Neuronal stem cell (in vitro differentiated cells): ENCODE results near the gene HARS2.
A peak's percentile ranks its signal among the peaks of the same experiment; 100 is the strongest.
"Not testable (repeated sequence)": the region's sequence is repeated elsewhere in the genome, so short reads cannot be mapped to it uniquely, and the experiment has no call there.

Experiments
- DNase-seq: peaks from one replicate; pipeline ENCODE4 v3.0.0-alpha.2; 2013; ENCODE audit warnings: low spot score
- H2AFZ ChIP-seq: one replicate; pipeline ENCODE4 v1.6.1; 2013; ENCODE audit warnings: mild to moderate bottlenecking, low read length, inconsistent platforms
- H2AK5ac ChIP-seq: 2 replicates; pipeline ENCODE4 v1.6.1; 2013; ENCODE audit warnings: low read depth, mild to moderate bottlenecking, inconsistent platforms, low read length, moderate library complexity, mixed read lengths
- H2BK120ac ChIP-seq: 2 replicates; pipeline ENCODE4 v1.6.1; 2013; ENCODE audit warnings: low read depth, mild to moderate bottlenecking, inconsistent platforms, low read length, moderate library complexity, mixed read lengths
- H2BK12ac ChIP-seq: one replicate; pipeline ENCODE4 v1.6.1; 2013; ENCODE audit warnings: low read length, inconsistent platforms
- H2BK15ac ChIP-seq: 2 replicates; pipeline ENCODE4 v1.6.1; 2013; ENCODE audit warnings: mild to moderate bottlenecking, low read length, inconsistent platforms, mixed read lengths
- H2BK5ac ChIP-seq: one replicate; pipeline ENCODE4 v1.6.1; 2013; ENCODE audit warnings: inconsistent platforms, mild to moderate bottlenecking, low read length, moderate library complexity
- H3K14ac ChIP-seq: one replicate; pipeline ENCODE4 v1.6.1; 2013; ENCODE audit warnings: low read length, inconsistent platforms
- H3K18ac ChIP-seq: 2 replicates; pipeline ENCODE4 v1.6.1; 2013; ENCODE audit warnings: low read length, inconsistent platforms
- H3K23ac ChIP-seq: 2 replicates; pipeline ENCODE4 v1.6.1; 2013; ENCODE audit warnings: low read depth, mild to moderate bottlenecking, mixed read lengths, low read length, inconsistent platforms; ENCODE audit not compliant: poor library complexity
- H3K27ac ChIP-seq: replicated peaks from 3 replicates; pipeline ENCODE4 v1.5.1; 2013; ENCODE audit warnings: low read length, inconsistent platforms
- H3K27me3 ChIP-seq, 3 experiments: 2 replicates each; pipeline ENCODE4 v1.6.1; 2013; ENCODE audit warnings: low read length in 3 of 3, mild to moderate bottlenecking in 2 of 3, inconsistent platforms in 1 of 3, low read depth in 1 of 3, mixed read lengths in 1 of 3, moderate library complexity in 1 of 3; ENCODE audit not compliant: control insufficient read depth in 3 of 3, insufficient read depth in 3 of 3
- H3K36me3 ChIP-seq, 2 donors: replicated peaks in 1 of 2; 2 replicates each; pipeline ENCODE4 v1.6.1; 2013; ENCODE audit warnings: low read length in 2 of 2; ENCODE audit not compliant: control insufficient read depth in 2 of 2, insufficient read depth in 2 of 2
- H3K4ac ChIP-seq: 2 replicates; pipeline ENCODE4 v1.6.1; 2013; ENCODE audit warnings: inconsistent platforms, mild to moderate bottlenecking, low read length, moderate library complexity
- H3K4me1 ChIP-seq, 2 donors: 1 replicate in 1 of 2; 2 replicates in 1 of 2; pipeline ENCODE4 v1.6.1; 2013; ENCODE audit warnings: low read length in 2 of 2, low read depth in 1 of 2; ENCODE audit not compliant: control insufficient read depth in 2 of 2, insufficient read depth in 1 of 2
- H3K4me2 ChIP-seq: one replicate; pipeline ENCODE4 v1.6.1; 2013; ENCODE audit warnings: mild to moderate bottlenecking, low read length, inconsistent platforms; ENCODE audit not compliant: insufficient read depth, poor library complexity, severe bottlenecking
- H3K4me3 ChIP-seq, 2 donors: 2 replicates each; pipeline ENCODE4 v1.5.1; 2013; ENCODE audit warnings: low read length in 2 of 2, mild to moderate bottlenecking in 2 of 2, inconsistent platforms in 1 of 2, moderate library complexity in 1 of 2
- H3K79me1 ChIP-seq: one replicate; pipeline ENCODE4 v1.6.1; 2013; ENCODE audit warnings: low read depth, mild to moderate bottlenecking, inconsistent platforms, low read length, moderate library complexity
- H3K9ac ChIP-seq: one replicate; pipeline ENCODE4 v1.6.1; 2013; ENCODE audit warnings: mild to moderate bottlenecking, low read depth, low read length, inconsistent platforms; ENCODE audit not compliant: poor library complexity
- H3K9me3 ChIP-seq, 2 donors: replicated peaks in 1 of 2; 2 replicates each; pipeline versions ENCODE3 to v1.6.1; 2013; ENCODE audit warnings: low read length in 2 of 2, mild to moderate bottlenecking in 2 of 2, inconsistent platforms in 1 of 2, low read depth in 1 of 2, mixed read lengths in 1 of 2, moderate library complexity in 1 of 2; ENCODE audit not compliant: control insufficient read depth in 2 of 2, insufficient read depth in 1 of 2
- H4K8ac ChIP-seq: one replicate; pipeline ENCODE4 v1.6.1; 2013; ENCODE audit warnings: low read depth, mild to moderate bottlenecking, inconsistent platforms, low read length, moderate library complexity
- H4K91ac ChIP-seq: one replicate; pipeline ENCODE4 v1.6.1; 2013; ENCODE audit warnings: low read length, low read depth, mild to moderate bottlenecking, inconsistent platforms; ENCODE audit not compliant: poor library complexity
- WGBS, 2 donors: extraction: QIAGEN DNeasy Blood & Tissue Kit; methylation state at CpG; one replicate each; pipeline ENCODE4 v1.1.7; 2013; ENCODE audit warnings: missing lambda C conversion rate in 2 of 2, mixed read lengths in 1 of 2; ENCODE audit not compliant: insufficient read length in 2 of 2, insufficient replicate concordance in 1 of 2; ENCODE audit errors: extremely low coverage in 2 of 2; 5-methylcytosine and 5-hydroxymethylcytosine counted together

HARS2 gene

DNA sequence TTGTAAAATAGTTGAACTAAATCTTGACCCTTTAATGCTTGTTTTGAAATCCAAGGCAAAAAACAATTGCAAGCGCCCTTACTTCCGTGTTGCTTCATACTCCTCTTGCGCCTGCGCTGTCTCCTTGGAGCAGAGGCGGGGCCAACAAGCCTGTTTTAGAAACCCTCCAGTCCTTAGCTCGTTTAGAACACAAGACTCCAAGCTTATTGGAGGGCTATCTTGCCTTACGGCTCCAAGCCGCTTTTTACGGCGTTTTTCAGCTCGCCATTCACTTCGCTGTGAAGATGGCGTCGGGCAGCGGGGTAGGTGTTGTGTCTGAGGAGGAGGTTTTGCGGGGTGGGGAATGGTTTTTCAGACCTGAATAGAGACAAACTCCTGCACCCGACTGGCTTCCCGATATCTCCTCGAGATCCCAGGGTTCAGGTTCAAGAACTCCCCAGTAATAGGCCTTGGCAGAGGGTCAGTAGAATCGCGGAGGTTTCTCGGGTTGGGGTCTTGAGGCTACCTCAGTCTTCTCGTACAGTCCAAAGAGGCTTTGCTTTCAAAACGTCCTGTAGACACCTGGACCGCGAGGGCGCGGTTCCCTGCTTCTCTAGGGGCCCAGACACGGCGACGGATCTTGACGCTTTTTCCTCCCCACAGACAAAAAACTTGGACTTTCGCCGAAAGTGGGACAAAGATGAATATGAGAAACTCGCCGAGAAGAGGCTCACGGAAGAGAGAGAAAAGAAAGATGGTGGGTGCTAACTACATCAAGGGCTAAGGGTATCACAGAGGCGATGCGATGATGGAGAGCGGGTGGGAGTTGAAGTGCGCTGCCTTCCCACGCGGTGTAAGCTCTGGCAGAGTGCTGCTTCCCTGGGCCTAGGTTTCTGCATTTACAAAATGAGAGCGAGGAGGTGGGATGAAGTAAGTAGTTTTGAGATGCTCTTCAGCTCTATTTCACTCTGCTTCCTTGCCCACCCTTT is 9.2 kb downstream of the HARS2 start, which contains the start of gene ZMAT2:
Gene ZMAT2, plus strand, starts transcription at position 271 of the 968 bp plus-strand sequence. Its CDS starts 14 bp downstream, at position 285.
- Histone ChIP-seq H2AFZ (peak within 1 kb of the TSS; percentile 76), H3K14ac (no peak within 1 kb of the TSS), H3K27me3 (no peaks in the 10 kb centered on the region), H3K4me3 (peak within 1 kb of the TSS; percentile 78 to 86), H3K4me2 (peak within 1 kb of the TSS; percentile 69), H2AK5ac (no peak within 1 kb of the TSS), H3K18ac (peak within 1 kb of the TSS; percentile 36), H2BK5ac (no peak within 1 kb of the TSS), H3K36me3 (peaks cover 44 to 93% of the 10 kb centered on the region in 2 donors), H3K27ac (no peak within 1 kb of the TSS), H2BK15ac (no peak within 1 kb of the TSS), H2BK120ac (no peak within 1 kb of the TSS), H3K9ac (peak within 1 kb of the TSS; percentile 87), H3K23ac (peak within 1 kb of the TSS; percentile 40), H3K79me1 (peaks cover 6% of the 10 kb centered on the region), H2BK12ac (no peak within 1 kb of the TSS), H3K4ac (no peak within 1 kb of the TSS), H4K91ac (no peak within 1 kb of the TSS), H4K8ac (no peak within 1 kb of the TSS), H3K4me1 (peaks cover 4 to 9% of the 10 kb centered on the region in 2 donors), H3K9me3 (no peaks in the 10 kb centered on the region)
- no CpG with 5 or more reads among the region's 44 CpGs for WGBS, 2 donors
- DNase-seq, result peak; percentile 93

GRCh38 chr5:140707812-140708211 is 16.6 kb downstream of the HARS2 start:
- H2BK15ac ChIP-seq, result no peak overlapping the region
- no peak overlapping the region for H3K27ac ChIP-seq
- H2AK5ac ChIP-seq, result no peak overlapping the region
- H3K4me3 ChIP-seq, result no peak overlapping the region
- H3K27me3 ChIP-seq, result no peaks in the 10 kb centered on the region
- no peak overlapping the region for H2BK12ac ChIP-seq
- H3K23ac ChIP-seq, result no peak overlapping the region
- no peak overlapping the region for H3K4me2 ChIP-seq
- no peak overlapping the region for H2AFZ ChIP-seq
- H3K4me1 ChIP-seq, result no peaks in the 10 kb centered on the region
- no peaks in the 10 kb centered on the region for H3K79me1 ChIP-seq
- no peak overlapping the region for H2BK120ac ChIP-seq
- no peak overlapping the region for H3K18ac ChIP-seq
- H3K9me3 ChIP-seq, result no peaks in the 10 kb centered on the region
- H2BK5ac ChIP-seq, result no peak overlapping the region
- no peak for DNase-seq
- no CpG with 5 or more reads among the region's 4 CpGs for WGBS, 2 donors
- no peak overlapping the region for H4K91ac ChIP-seq
- no peak overlapping the region for H4K8ac ChIP-seq
- H3K14ac ChIP-seq, result no peak overlapping the region
- no peak overlapping the region for H3K9ac ChIP-seq
- no peak overlapping the region for H3K4ac ChIP-seq
- peaks cover 20 to 49% of the 10 kb centered on the region in 2 donors for H3K36me3 ChIP-seq

- not testable (repeated sequence) for H4K8ac ChIP-seq, DNase-seq, H3K4ac ChIP-seq, H3K4me2 ChIP-seq, H3K27ac ChIP-seq, H3K23ac ChIP-seq, H2BK12ac ChIP-seq, H3K4me3 ChIP-seq, H2AK5ac ChIP-seq, H3K9me3 ChIP-seq, H2BK5ac ChIP-seq, H2BK120ac ChIP-seq, H3K18ac ChIP-seq, H4K91ac ChIP-seq, H3K9ac ChIP-seq, H3K79me1 ChIP-seq, H2AFZ ChIP-seq, H3K27me3 ChIP-seq, H2BK15ac ChIP-seq, H3K14ac ChIP-seq, H3K4me1 ChIP-seq
- no CpG with 5 or more reads among the region's 9 CpGs for WGBS, 2 donors
- peaks cover 16 to 40% of the 10 kb centered on the region in 2 donors for H3K36me3 ChIP-seq
These were observed 17.5 kb downstream of the HARS2 start for GRCh38 chr5:140708787-140709186.

- no CpG with 5 or more reads among the region's 27 CpGs for WGBS, 2 donors
- no peaks in the 10 kb centered on the region for H3K27me3 ChIP-seq
- DNase-seq, result peak; percentile 87
- H3K4ac ChIP-seq, result no peak overlapping the region
- peak overlapping the region; percentile 83 for H2AFZ ChIP-seq
- H3K23ac ChIP-seq, result no peak overlapping the region
- H2BK120ac ChIP-seq, result no peak overlapping the region
- no peak overlapping the region for H4K8ac ChIP-seq
- no peak overlapping the region for H2BK5ac ChIP-seq
- no peak overlapping the region for H2BK12ac ChIP-seq
- peaks cover 2 to 17% of the 10 kb centered on the region in 2 donors for H3K36me3 ChIP-seq
- H3K9ac ChIP-seq, result no peak overlapping the region
- H3K18ac ChIP-seq, result no peak overlapping the region
- no peak overlapping the region for H2AK5ac ChIP-seq
- H4K91ac ChIP-seq, result no peak overlapping the region
- H3K4me2 ChIP-seq, result peak overlapping the region; percentile 46
- H3K27ac ChIP-seq, result peak overlapping the region; percentile 27
- no peaks in the 10 kb centered on the region for H3K9me3 ChIP-seq
- no peak overlapping the region for H2BK15ac ChIP-seq
- H3K4me1 ChIP-seq, result no peaks in the 10 kb centered on the region
- no peaks in the 10 kb centered on the region for H3K79me1 ChIP-seq
- peak overlapping the region; percentile 58 to 78 for H3K4me3 ChIP-seq
- H3K14ac ChIP-seq, result no peak overlapping the region
These were observed 19.8 kb downstream of the HARS2 start for GRCh38 chr5:140710899-140711552.
